ENCODE results near the gene ZBTB1. TPM values are rescaled to one million over a fixed set of nuclear protein-coding genes. Genes with fewer than 3 reads are reported as not detected.

The ZBTB1 gene
- total RNA-seq, 1 experiment from 2014 or later: 29.4 TPM

DNA sequence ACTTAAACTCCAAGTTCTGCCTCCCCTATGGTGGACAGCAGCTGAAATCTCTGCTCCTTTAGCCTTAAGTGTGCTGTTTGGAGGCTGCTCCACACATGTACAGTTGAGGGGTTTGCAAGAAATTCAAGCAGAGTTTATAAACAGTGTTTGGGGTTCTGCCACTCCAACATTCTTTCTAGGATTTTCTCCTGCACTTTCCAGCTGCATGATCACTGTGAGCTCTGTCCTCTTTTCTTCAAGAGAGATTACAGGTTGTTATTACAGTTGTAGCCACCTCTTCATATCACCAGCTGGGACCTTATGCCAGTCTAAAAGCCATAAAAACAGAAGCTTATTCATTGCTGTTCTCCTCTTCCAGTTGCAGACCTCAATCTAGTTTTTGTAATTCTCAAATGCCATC lies 9.3 kb upstream of the ZBTB1 start:
- Mint-ChIP-seq H3K27me3 (ENCODE audit: unreplicated experiment) (no peaks in the 10 kb centered on the region), H3K4me3 (ENCODE audit: low read depth, unreplicated experiment) (no peak overlapping the region), H3K36me3 (ENCODE audit: insufficient read depth, unreplicated experiment) (peaks cover 6% of the 10 kb centered on the region), H3K9me3 (ENCODE audit: low read depth, unreplicated experiment) (no peaks in the 10 kb centered on the region), H3K27ac (ENCODE audit: unreplicated experiment) (no peak overlapping the region), H3K4me1 (ENCODE audit: low read depth, unreplicated experiment) (peaks cover 8% of the 10 kb centered on the region)
- BruUV-seq (replicated peaks): no TSS peak
- TF ChIP-seq, protein P1, sequence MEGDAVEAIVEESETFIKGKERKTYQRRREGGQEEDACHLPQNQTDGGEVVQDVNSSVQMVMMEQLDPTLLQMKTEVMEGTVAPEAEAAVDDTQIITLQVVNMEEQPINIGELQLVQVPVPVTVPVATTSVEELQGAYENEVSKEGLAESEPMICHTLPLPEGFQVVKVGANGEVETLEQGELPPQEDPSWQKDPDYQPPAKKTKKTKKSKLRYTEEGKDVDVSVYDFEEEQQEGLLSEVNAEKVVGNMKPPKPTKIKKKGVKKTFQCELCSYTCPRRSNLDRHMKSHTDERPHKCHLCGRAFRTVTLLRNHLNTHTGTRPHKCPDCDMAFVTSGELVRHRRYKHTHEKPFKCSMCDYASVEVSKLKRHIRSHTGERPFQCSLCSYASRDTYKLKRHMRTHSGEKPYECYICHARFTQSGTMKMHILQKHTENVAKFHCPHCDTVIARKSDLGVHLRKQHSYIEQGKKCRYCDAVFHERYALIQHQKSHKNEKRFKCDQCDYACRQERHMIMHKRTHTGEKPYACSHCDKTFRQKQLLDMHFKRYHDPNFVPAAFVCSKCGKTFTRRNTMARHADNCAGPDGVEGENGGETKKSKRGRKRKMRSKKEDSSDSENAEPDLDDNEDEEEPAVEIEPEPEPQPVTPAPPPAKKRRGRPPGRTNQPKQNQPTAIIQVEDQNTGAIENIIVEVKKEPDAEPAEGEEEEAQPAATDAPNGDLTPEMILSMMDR (IDR thresholded peaks at IDR 0.05; ENCODE audit: unreplicated experiment): no peak
- CTCF ChIA-PET: no interaction called here
- DNase-seq: no peak
- intact Hi-C loops (cut with micrococcal nuclease; ENCODE audit: unreplicated experiment): no loop called here

DNA sequence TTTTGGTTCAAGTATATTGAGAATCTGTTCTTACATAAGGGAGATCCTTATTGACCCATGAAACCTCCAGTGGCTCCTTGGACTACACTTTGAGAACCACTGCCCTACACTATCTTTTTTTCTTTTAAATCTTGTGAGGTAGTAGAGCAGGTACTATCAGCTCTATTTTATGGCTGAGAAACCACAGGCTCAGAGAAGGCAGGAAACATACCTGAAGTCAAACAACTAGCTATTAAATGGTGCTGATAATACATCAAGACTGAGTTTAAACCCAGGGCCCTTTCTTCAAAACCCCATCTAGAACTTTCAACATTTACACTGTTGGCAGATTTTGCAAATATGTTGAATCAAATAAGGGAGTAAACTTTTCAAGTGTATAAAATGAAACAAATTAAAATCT lies 7.8 kb upstream of the ZBTB1 start:
- no peak for DNase-seq
- Mint-ChIP-seq H3K27ac (ENCODE audit: unreplicated experiment) (no peak overlapping the region), H3K9me3 (ENCODE audit: low read depth, unreplicated experiment) (no peaks in the 10 kb centered on the region), H3K4me3 (ENCODE audit: low read depth, unreplicated experiment) (no peak overlapping the region), H3K36me3 (ENCODE audit: insufficient read depth, unreplicated experiment) (peaks cover 8% of the 10 kb centered on the region), H3K4me1 (ENCODE audit: low read depth, unreplicated experiment) (peaks cover 9% of the 10 kb centered on the region), H3K27me3 (ENCODE audit: unreplicated experiment) (no peaks in the 10 kb centered on the region)
- BruUV-seq (replicated peaks): no TSS peak
- CTCF ChIA-PET: interaction anchor here (0.6 kb wide), 2 partner anchors 147 to 354 kb away, joined by 3 read pairs; no protein-coding TSS in a partner anchor
- intact Hi-C loops (cut with micrococcal nuclease; ENCODE audit: unreplicated experiment): no loop called here
- TF ChIP-seq, protein P1 (IDR thresholded peaks at IDR 0.05; ENCODE audit: unreplicated experiment): no peak

DNA sequence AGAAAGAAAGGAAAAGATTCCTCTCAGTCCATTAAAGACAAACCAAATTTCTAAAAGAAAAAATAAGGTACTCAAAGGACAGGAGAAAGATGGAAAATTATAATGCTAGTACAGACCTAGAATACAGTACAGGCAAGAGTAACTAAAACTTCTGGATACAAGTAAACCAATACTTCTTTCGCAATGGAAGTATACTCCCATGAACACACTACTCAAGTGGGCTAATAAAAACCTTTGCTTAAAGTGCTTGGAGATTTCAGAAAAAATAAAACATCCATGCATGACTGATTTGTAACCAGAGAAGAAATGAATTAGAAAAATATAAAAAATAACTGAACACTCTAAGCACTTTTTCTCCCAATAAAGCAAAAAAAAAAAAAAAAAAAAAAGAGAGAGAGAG lies 4.5 kb upstream of the ZBTB1 start:
- H3K4me3 Mint-ChIP-seq (ENCODE audit: low read depth, unreplicated experiment): no peak overlapping the region
- TF ChIP-seq, protein P1 (IDR thresholded peaks at IDR 0.05; ENCODE audit: unreplicated experiment): no peak

DNA sequence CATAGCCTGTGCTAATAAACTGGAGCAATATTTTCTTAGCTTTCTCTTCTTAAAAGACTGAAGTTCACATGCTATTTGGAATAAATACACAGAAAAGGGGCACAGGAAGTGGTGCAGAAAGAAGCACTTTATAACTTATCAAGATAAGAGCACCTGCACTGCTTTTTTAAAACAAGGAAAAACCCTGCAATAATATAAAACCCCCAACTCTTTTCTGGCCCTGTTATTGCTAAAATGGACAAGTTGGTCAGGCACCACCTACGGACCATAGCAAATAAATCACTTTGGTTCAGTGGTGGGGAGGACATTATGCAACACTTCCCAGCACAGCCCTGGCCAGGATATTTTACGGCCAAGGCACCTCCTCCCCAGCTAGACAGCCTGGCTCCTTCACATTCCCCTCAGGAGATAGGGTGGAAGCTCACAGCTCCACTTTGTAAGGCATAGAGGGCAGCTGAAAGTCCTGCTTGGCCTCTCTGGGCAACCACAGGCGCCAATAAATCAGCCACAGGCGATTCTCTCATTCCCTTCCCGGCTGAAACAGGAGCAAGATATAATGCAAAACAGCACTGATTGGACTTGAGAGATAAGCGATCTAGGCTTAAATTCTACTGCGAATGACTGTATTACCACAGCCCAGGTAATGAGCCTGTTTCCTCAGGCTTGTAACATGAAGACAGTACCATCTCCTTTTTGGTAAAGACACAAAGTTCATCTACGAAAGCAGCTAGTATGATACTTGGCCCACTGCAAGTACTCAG lies 3.0 kb upstream of the ZBTB1 start:
- Mint-ChIP-seq H3K4me3 (ENCODE audit: low read depth, unreplicated experiment) (peak overlapping the region; percentile 82), H3K4me1 (ENCODE audit: low read depth, unreplicated experiment) (peaks cover 9% of the 10 kb centered on the region), H3K27ac (ENCODE audit: unreplicated experiment) (peak overlapping the region; percentile 99), H3K36me3 (ENCODE audit: insufficient read depth, unreplicated experiment) (peaks cover 55% of the 10 kb centered on the region), H3K27me3 (ENCODE audit: unreplicated experiment) (no peaks in the 10 kb centered on the region), H3K9me3 (ENCODE audit: low read depth, unreplicated experiment) (no peaks in the 10 kb centered on the region)
- intact Hi-C loops (cut with micrococcal nuclease; ENCODE audit: unreplicated experiment): no loop called here
- TF ChIP-seq, protein P1 (IDR thresholded peaks at IDR 0.05; ENCODE audit: unreplicated experiment): no peak
- CTCF ChIA-PET: interaction anchor here (0.6 to 0.7 kb wide), 2 partner anchors 131 to 710 kb away, joined by 4 read pairs; no protein-coding TSS in a partner anchor
- peak; percentile 38 for DNase-seq
- BruUV-seq (replicated peaks): no TSS peak

More for the DNA sequence above, 4.5 kb upstream of the ZBTB1 start:
- BruUV-seq (replicated peaks): no TSS peak
- Mint-ChIP-seq H3K9me3 (ENCODE audit: low read depth, unreplicated experiment) (no peaks in the 10 kb centered on the region), H3K4me1 (ENCODE audit: low read depth, unreplicated experiment) (peaks cover 9% of the 10 kb centered on the region), H3K36me3 (ENCODE audit: insufficient read depth, unreplicated experiment) (peaks cover 40% of the 10 kb centered on the region), H3K27ac (ENCODE audit: unreplicated experiment) (no peak overlapping the region), H3K27me3 (ENCODE audit: unreplicated experiment) (no peaks in the 10 kb centered on the region)
- DNase-seq: no peak
- intact Hi-C loops (cut with micrococcal nuclease; ENCODE audit: unreplicated experiment): no loop called here
- CTCF ChIA-PET: no interaction called here

All from Calu3 (cell line).